ENCODE data around the gene AAK1.

Gene AAK1

GRCh38 chr2:69438580-69438979 is 205.0 kb downstream of the AAK1 start:
- TF ChIP-seq CTCF (IDR thresholded peaks at IDR 0.05), result no peak

- TF ChIP-seq CTCF (IDR thresholded peaks at IDR 0.05), result no peak
Observed at GRCh38 chr2:69437751-69438154, 205.8 kb downstream of the AAK1 start.

DNA sequence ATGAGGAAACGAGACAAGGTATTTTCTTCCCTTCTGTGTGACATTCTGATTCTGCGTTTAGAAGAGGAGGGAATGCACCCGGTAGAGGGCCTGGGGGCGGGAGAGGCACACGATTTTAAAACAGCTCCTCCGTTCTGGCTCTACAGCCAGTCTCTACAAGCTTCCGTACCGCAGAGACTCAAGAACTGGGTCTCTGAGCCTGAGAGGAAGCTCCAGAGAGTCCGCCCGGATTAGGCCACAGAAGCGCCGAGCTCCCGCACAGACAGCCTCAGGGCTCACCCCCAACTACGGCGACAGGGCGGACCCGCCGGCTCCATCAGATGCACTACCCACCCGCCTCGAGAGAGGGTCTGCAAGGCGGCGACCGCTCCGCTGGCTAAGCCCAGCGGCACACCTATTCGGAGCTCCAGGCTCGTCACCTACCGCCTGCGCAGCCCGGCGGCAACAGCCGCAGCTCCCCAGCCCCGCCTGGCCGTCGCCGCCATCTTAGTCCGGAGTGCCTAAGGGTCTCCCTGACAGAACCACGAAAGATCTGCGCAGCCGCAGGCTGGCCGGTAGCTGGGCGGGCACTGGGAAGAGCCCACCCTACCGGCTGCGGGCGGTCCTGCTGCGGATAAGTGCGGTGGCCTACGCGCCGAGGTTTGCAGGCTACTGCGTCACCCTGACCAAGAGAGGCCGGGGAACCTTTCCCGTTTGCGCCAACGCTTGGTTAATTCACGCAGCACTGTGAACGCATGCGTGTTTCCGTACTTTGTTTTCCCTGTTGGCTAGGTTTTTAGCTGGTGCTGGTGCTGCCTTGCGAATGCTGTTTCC is 206.4 kb downstream of the AAK1 start, which contains the start of gene NFU1:
Gene NFU1, minus strand, starts transcription at position 498 of the 813 bp plus-strand sequence. Its CDS starts 13 bp downstream, at position 485.
- no peak for TF ChIP-seq CTCF (IDR thresholded peaks at IDR 0.05)

DNA sequence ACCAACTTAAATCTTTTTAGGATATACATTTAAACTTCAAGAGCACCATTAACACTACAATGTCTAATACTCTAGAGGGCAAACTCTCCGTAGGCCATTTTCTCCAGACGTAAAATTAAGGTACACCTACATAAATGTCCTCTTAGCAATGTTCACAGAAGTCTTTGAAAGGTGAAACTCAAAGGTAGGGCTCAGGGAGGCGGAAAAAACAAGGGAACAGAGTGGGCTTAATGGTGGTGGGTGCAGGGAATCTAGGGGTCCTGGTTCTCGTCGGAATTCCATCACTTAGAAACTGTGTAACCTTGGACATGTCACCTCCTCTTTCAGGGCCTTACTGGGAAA is 207.0 kb downstream of the AAK1 start:
- no peak for TF ChIP-seq CTCF (IDR thresholded peaks at IDR 0.05)

DNA sequence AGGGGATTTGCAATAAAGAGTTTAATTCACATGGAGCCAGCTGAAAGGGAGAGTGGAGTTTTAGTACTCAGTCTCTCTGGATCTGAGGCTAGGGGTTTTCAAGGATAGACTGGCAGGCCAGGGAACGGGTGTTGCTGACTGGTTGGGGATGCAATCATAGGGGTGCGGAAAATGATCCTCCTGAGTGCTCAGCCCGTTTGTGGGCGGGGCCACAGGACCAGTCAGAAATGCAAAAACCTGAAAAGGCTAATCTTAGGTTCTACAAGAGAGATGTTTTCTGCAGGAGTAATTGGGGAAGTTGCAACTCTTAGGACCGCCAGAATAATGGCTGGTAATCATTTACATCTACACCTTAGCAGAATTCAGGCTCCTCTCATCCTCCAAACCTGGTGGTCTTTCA is 208.8 kb downstream of the AAK1 start:
- no peak for TF ChIP-seq CTCF (IDR thresholded peaks at IDR 0.05)

DNA sequence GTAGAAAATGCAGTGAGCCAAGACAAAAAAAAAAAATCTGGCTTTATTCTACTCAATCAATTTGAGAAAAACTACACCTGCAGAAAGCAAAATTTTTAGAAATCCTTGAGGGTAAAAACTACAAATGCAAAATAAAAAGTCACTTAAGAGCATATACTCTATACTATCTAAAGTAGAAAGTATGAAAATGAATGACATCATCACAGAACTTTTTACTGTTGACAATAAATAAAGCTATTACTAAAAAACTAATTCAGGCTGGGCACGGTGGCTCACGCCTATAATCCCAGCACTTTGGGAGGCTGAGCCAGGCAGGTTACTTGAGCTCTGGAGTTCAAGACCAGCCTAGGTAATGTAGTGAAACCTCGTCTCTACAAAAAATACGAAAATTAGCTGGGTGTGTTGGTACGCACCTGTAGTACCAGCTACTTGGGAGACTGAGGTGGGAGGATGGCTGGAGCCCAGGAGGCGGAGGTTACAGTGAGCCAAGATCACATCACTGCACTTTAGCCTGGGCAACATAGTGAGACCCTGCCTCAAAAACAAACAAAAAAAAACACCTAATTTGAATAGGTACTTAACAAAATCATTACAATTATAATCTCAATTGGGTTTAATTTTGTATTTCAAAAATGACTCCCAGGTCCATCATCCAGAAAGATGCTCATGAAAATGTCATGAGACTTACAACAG is 213.9 kb downstream of the AAK1 start:
- no peak for TF ChIP-seq CTCF (IDR thresholded peaks at IDR 0.05)

DNA sequence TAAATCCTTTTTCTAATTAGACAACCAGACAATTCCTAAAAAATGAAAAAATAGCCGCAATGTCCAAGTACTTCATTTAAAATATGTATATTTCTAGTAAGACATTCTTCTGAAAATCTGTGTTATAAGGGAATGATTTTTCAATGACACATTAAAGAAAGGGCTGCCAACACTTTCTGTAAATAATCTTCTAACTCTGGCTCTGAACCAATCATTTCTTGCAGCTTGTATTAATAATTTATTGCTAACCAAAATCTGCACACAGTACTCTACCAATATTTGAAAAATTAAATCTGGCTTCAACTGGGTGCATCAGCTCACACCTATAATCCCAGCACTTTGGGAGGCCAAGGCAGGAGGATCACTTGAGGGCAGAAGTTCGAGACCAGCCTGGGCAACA is 214.6 kb downstream of the AAK1 start:
- TF ChIP-seq CTCF (IDR thresholded peaks at IDR 0.05), result no peak

Data from LNCAP (cell line).